Loucy (cell line): ENCODE measurements around the gene APOH.

ENCODE experiments used
- EZH2phosphoT487 ChIP-seq: fragments of 200-600 bp; IDR thresholded peaks from 2 replicates; pipeline ENCODE4 v1.6.1; 2018; ENCODE audit warnings: antibody characterized with exemption, mild to moderate bottlenecking, moderate library complexity, borderline replicate concordance
- TF ChIP-seq, protein P1 (sequence below): fragments of 200-600 bp; sonication (generic); conservative IDR thresholded peaks from 2 replicates; pipeline ENCODE4 v1.5.1; 2014; ENCODE audit warnings: mild to moderate bottlenecking, antibody characterized with exemption, low read length

DNA sequence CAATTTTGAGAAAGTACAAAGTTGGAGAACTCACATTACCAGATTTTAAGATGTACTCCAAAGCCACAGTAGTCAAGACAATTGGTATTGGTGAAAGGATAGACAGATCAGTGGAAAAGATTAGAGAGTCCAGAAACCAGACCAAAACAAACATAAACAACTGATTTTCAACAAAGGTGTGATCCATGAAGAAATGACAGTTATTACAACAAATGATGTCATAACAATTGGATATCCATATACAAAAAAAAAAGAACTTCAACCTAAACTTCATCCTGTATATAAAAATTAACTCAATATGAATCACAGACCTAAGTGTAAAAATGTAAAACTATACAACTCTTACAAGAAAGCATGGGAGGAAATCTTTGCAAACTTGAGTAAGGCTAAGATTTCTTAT lies 45.7 kb downstream of the APOH start:
- TF ChIP-seq, protein P1, sequence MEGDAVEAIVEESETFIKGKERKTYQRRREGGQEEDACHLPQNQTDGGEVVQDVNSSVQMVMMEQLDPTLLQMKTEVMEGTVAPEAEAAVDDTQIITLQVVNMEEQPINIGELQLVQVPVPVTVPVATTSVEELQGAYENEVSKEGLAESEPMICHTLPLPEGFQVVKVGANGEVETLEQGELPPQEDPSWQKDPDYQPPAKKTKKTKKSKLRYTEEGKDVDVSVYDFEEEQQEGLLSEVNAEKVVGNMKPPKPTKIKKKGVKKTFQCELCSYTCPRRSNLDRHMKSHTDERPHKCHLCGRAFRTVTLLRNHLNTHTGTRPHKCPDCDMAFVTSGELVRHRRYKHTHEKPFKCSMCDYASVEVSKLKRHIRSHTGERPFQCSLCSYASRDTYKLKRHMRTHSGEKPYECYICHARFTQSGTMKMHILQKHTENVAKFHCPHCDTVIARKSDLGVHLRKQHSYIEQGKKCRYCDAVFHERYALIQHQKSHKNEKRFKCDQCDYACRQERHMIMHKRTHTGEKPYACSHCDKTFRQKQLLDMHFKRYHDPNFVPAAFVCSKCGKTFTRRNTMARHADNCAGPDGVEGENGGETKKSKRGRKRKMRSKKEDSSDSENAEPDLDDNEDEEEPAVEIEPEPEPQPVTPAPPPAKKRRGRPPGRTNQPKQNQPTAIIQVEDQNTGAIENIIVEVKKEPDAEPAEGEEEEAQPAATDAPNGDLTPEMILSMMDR: no peak
- TF ChIP-seq EZH2phosphoT487: no peak
